ENCODE measurements around the gene MBL2. TPM values are rescaled to one million over a fixed set of nuclear protein-coding genes. Genes with fewer than 3 reads are reported as not detected.

Gene MBL2
- total RNA-seq, 1 experiment from 2014 or later, result not detected

DNA sequence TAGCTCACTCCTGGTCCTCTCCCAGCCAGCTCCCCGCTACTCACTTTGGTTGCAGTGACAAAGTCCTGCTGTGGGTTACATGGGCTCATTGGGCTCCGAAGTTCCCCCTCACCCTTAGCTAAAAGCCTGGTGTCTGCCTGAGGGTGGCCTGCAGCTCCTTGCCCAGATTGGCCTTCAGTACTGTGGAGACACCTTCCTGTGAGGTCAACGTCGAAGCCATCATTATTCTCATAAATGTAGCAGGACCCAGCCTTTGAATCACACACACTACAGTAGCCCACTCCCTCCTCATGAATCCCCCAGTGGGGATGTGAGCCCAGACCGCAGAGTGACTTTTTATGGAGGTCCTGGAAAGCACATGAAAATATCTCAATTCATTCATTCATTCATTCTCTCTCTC lies 10.5 kb downstream of the MBL2 start:
- Histone ChIP-seq H3K36me3 (ENCODE audit: low read depth, low read length) (no peaks in the 10 kb centered on the region), H3K27me3 (ENCODE audit: low read length) (no peaks in the 10 kb centered on the region), H3K4me2 (ENCODE audit: low read length) (no peak overlapping the region), H3K4me1 (ENCODE audit: insufficient read depth, low read length) (no peaks in the 10 kb centered on the region), H3K9ac (ENCODE audit: low read length) (no peak overlapping the region), H4K20me1 (ENCODE audit: low read length) (no peaks in the 10 kb centered on the region), H3K4me3 (ENCODE audit: low read length) (no peak overlapping the region), H2AFZ (ENCODE audit: low read length) (no peak overlapping the region), H3K9me2 (replicated peaks; ENCODE audit: low read length) (no peaks in the 10 kb centered on the region), H3K79me2 (ENCODE audit: low read length) (no peaks in the 10 kb centered on the region), H3K9me3 (ENCODE audit: low read length) (no peaks in the 10 kb centered on the region), H3F3A (ENCODE audit: low read length, unreplicated experiment) (no peaks in the 10 kb centered on the region), H3K27ac (ENCODE audit: low read length) (no peak overlapping the region)
- ATAC-seq (no peak), DNase-seq (no peak)
- intact Hi-C loops (cut with micrococcal nuclease), result no loop called here
- POLR2A ChIA-PET (ENCODE audit: unreplicated experiment), result interaction anchor here (0.5 kb wide), 1 partner anchor 504 kb away, joined by 3 read pairs; no protein-coding TSS in a partner anchor
- no TSS peak for BruUV-seq (replicated peaks)
- CTCF ChIA-PET, result interaction anchor here (0.5 kb wide), 1 partner anchor 64 kb away, joined by 3 read pairs; no protein-coding TSS in a partner anchor
- no peak for TF ChIP-seq EZH2 (IDR thresholded peaks at IDR 0.05; ENCODE audit: low read length, unreplicated experiment)
- TF ChIP-seq EZH2phosphoT487 (IDR thresholded peaks at IDR 0.05; ENCODE audit: borderline replicate concordance, low read length), result no peak
- TF ChIP-seq, protein P1, sequence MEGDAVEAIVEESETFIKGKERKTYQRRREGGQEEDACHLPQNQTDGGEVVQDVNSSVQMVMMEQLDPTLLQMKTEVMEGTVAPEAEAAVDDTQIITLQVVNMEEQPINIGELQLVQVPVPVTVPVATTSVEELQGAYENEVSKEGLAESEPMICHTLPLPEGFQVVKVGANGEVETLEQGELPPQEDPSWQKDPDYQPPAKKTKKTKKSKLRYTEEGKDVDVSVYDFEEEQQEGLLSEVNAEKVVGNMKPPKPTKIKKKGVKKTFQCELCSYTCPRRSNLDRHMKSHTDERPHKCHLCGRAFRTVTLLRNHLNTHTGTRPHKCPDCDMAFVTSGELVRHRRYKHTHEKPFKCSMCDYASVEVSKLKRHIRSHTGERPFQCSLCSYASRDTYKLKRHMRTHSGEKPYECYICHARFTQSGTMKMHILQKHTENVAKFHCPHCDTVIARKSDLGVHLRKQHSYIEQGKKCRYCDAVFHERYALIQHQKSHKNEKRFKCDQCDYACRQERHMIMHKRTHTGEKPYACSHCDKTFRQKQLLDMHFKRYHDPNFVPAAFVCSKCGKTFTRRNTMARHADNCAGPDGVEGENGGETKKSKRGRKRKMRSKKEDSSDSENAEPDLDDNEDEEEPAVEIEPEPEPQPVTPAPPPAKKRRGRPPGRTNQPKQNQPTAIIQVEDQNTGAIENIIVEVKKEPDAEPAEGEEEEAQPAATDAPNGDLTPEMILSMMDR (conservative IDR thresholded peaks at IDR 0.05; ENCODE audit: low read depth, low read length), result no peak

DNA sequence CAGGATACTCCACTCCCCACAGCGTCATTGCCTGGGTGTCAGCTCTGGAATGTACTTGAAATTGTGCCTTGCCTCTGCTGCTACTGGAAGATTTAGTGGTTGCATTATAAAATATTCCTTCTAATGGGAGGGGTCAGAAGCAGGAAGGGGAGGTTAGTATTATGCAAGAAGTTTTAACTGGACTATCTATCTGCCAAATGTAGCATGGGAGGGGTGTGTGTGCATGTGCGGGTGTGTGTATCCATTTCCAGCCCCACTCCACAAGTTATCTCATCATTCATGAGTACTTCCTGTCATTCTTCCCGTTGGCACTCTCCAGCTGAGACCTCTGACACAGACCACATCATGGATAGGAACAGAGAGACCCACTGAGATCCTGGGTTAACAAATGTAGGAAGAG lies 13.4 kb downstream of the MBL2 start:
- no peaks in the 10 kb centered on the region for H3K79me2 ChIP-seq (ENCODE audit: low read length)
- no TSS peak for BruUV-seq (replicated peaks)
- no peaks in the 10 kb centered on the region for H4K20me1 ChIP-seq (ENCODE audit: low read length)
- H3K9ac ChIP-seq (ENCODE audit: low read length), result no peak overlapping the region
- no peak for DNase-seq
- H3K4me1 ChIP-seq (ENCODE audit: insufficient read depth, low read length), result peaks cover 4% of the 10 kb centered on the region; the same call in 1 of the 2 replicates
- no peak overlapping the region for H3K4me2 ChIP-seq (ENCODE audit: low read length)
- no peaks in the 10 kb centered on the region for H3K27me3 ChIP-seq (ENCODE audit: low read length)
- no peaks in the 10 kb centered on the region; the same call in 1 of the 2 replicates for H3K9me2 ChIP-seq (replicated peaks; ENCODE audit: low read length)
- CTCF ChIA-PET, result no interaction called here
- no peak overlapping the region for H2AFZ ChIP-seq (ENCODE audit: low read length)
- H3K27ac ChIP-seq (ENCODE audit: low read length), result no peak overlapping the region
- H3K36me3 ChIP-seq (ENCODE audit: low read depth, low read length), result no peaks in the 10 kb centered on the region
- no peak overlapping the region for H3K4me3 ChIP-seq (ENCODE audit: low read length)
- intact Hi-C loops (cut with micrococcal nuclease), result no loop called here
- no peaks in the 10 kb centered on the region for H3K9me3 ChIP-seq (ENCODE audit: low read length)
- no peaks in the 10 kb centered on the region for H3F3A ChIP-seq (ENCODE audit: low read length, unreplicated experiment)
- TF ChIP-seq EZH2 (IDR thresholded peaks at IDR 0.05; ENCODE audit: low read length, unreplicated experiment) (no peak), EZH2phosphoT487 (IDR thresholded peaks at IDR 0.05; ENCODE audit: borderline replicate concordance, low read length) (no peak)
- TF ChIP-seq, protein P1 (conservative IDR thresholded peaks at IDR 0.05; ENCODE audit: low read depth, low read length), result no peak
- POLR2A ChIA-PET (ENCODE audit: unreplicated experiment), result no interaction called here
- no peak for ATAC-seq

DNA sequence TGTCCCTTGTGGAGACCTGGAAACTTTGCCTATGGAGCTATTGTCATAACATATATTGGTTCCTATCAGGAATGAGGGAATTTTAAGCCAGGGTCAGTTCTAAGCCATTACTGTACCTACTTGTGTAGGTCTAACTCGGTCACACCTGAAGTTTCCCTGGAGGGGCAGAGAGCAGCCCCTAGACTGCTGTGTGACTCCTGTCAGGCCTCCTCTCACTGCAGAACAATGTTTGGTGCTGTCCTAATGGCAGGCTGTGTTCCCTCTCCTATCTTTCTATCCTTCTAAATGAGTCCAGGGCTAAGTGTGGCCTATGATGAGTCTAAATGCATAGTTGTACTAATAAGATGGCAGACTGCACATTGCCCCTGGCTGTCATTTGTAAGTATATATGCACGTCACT lies 14.2 kb downstream of the MBL2 start:
- TF ChIP-seq EZH2phosphoT487 (IDR thresholded peaks at IDR 0.05; ENCODE audit: borderline replicate concordance, low read length), result no peak
- TF ChIP-seq, protein P1 (conservative IDR thresholded peaks at IDR 0.05; ENCODE audit: low read depth, low read length), result no peak
- TF ChIP-seq EZH2 (IDR thresholded peaks at IDR 0.05; ENCODE audit: low read length, unreplicated experiment), result no peak
- no peaks in the 10 kb centered on the region for H3K36me3 ChIP-seq (ENCODE audit: low read depth, low read length)
- no peaks in the 10 kb centered on the region for H4K20me1 ChIP-seq (ENCODE audit: low read length)
- ChIA-PET POLR2A (ENCODE audit: unreplicated experiment) (interaction anchor here (0.6 kb wide), 1 partner anchor 165 kb away, joined by 3 read pairs; no protein-coding TSS in a partner anchor), CTCF (no interaction called here)
- intact Hi-C loops (cut with micrococcal nuclease), result no loop called here
- no peaks in the 10 kb centered on the region for H3K27me3 ChIP-seq (ENCODE audit: low read length)
- no peak overlapping the region for H3K9ac ChIP-seq (ENCODE audit: low read length)
- no TSS peak for BruUV-seq (replicated peaks)
- H3K9me3 ChIP-seq (ENCODE audit: low read length), result no peaks in the 10 kb centered on the region
- H3K27ac ChIP-seq (ENCODE audit: low read length), result no peak overlapping the region
- no peak overlapping the region for H3K4me2 ChIP-seq (ENCODE audit: low read length)
- H3K79me2 ChIP-seq (ENCODE audit: low read length), result no peaks in the 10 kb centered on the region
- peaks cover under 1% of the 10 kb centered on the region; the same call in 1 of the 2 replicates for H3K9me2 ChIP-seq (replicated peaks; ENCODE audit: low read length)
- DNase-seq (no peak), ATAC-seq (no peak)
- no peak overlapping the region for H3K4me3 ChIP-seq (ENCODE audit: low read length)
- H2AFZ ChIP-seq (ENCODE audit: low read length), result no peak overlapping the region
- H3F3A ChIP-seq (ENCODE audit: low read length, unreplicated experiment), result no peaks in the 10 kb centered on the region
- H3K4me1 ChIP-seq (ENCODE audit: insufficient read depth, low read length), result peaks cover 4% of the 10 kb centered on the region; the same call in 1 of the 2 replicates

All from PC-3 (cell line).